ENCODE data around the gene QRICH1. TPM values are rescaled to one million over a fixed set of nuclear protein-coding genes. Genes with fewer than 3 reads are reported as not detected.

QRICH1 gene
- polyA plus RNA-seq, 3 donors = 9.3 to 150 (median 16.1) TPM

DNA sequence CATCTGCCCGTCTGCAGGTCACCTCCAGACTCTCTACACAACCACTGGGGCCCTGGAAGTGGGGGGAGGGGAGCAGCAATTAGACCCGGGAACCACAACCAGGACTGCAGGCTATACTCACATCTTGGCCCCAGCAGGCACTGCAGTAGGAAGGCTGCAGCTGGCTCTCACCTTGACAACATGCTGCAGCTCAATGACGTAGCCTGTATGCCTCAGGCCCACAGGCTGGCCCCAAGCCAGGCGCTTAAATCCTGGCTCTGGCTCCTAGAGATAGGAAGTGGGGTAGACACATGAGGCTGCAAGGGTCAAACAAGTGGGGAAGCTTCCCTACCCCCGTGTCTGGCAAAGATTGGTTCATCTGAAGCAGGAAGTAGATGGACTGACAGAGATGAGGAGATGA is 4.6 kb upstream of the QRICH1 start:
- WGBS (ENCODE audit: insufficient coverage) = 89% methylated on average over 2 of the region's 5 CpGs
- Mint-ChIP-seq H3K27ac (peak overlapping the region in 1 of 7 donors; percentile 35), H3K4me3 (no peak overlapping the region), H3K4me1 (peaks cover 11% of the 10 kb centered on the region), H3K9me3 (peaks cover 0 to 3% (median 0%) of the 10 kb centered on the region in 7 donors), H3K36me3 (peaks cover 57 to 63% of the 10 kb centered on the region in 2 donors), H3K27me3 (ENCODE audit: low read depth in 3 of 3) (peaks cover 0 to 1% (median 0%) of the 10 kb centered on the region in 3 donors)
- peaks cover 54 to 72% of the 10 kb centered on the region in 2 donors for H3K36me3 ChIP-seq (replicated peaks in 1 of 2; ENCODE audit: control insufficient read depth in 1 of 2, insufficient read depth in 2 of 2, low read length in 2 of 2)
- H3K4me1 ChIP-seq (ENCODE audit: control insufficient read depth in 1 of 2, insufficient read depth in 2 of 2, low read length in 2 of 2) = peaks cover 9 to 13% of the 10 kb centered on the region in 2 donors
- H3K27me3 ChIP-seq (ENCODE audit: control insufficient read depth in 2 of 2, insufficient read depth in 2 of 2, low read length in 2 of 2) = no peaks in the 10 kb centered on the region
- DNase-seq = no peak
- H3K4me3 ChIP-seq (replicated peaks in 1 of 3; ENCODE audit: low read depth in 2 of 3, low read length in 3 of 3) = no peak overlapping the region
- TF ChIP-seq, protein P1, sequence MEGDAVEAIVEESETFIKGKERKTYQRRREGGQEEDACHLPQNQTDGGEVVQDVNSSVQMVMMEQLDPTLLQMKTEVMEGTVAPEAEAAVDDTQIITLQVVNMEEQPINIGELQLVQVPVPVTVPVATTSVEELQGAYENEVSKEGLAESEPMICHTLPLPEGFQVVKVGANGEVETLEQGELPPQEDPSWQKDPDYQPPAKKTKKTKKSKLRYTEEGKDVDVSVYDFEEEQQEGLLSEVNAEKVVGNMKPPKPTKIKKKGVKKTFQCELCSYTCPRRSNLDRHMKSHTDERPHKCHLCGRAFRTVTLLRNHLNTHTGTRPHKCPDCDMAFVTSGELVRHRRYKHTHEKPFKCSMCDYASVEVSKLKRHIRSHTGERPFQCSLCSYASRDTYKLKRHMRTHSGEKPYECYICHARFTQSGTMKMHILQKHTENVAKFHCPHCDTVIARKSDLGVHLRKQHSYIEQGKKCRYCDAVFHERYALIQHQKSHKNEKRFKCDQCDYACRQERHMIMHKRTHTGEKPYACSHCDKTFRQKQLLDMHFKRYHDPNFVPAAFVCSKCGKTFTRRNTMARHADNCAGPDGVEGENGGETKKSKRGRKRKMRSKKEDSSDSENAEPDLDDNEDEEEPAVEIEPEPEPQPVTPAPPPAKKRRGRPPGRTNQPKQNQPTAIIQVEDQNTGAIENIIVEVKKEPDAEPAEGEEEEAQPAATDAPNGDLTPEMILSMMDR (IDR thresholded peaks at IDR 0.05) = no peak
- intact Hi-C loops (cut with micrococcal nuclease) = loop anchor here in 1 of 2 donors (5.0 kb wide), 1 partner anchor 66 kb away; no protein-coding TSS in a partner anchor
- H3K9me3 ChIP-seq (replicated peaks in 1 of 2; ENCODE audit: control insufficient read depth in 1 of 2, insufficient read depth in 1 of 2, low read length in 2 of 2) = no peaks in the 10 kb centered on the region
- no peaks in the 10 kb centered on the region for H4K20me1 ChIP-seq (ENCODE audit: insufficient read depth, low read length)
- peaks cover 6% of the 10 kb centered on the region for H3K79me2 ChIP-seq (ENCODE audit: insufficient read depth, low read length)
- H3K9ac ChIP-seq (ENCODE audit: insufficient read depth, low read length, poor library complexity, severe bottlenecking) = no peak overlapping the region
- no peak overlapping the region for H2AFZ ChIP-seq (ENCODE audit: insufficient read depth, low read depth, low read length, poor library complexity, severe bottlenecking)
- H3K27ac ChIP-seq (ENCODE audit: low read depth in 1 of 2, low read length in 2 of 2) = no peak overlapping the region
- H3K4me2 ChIP-seq (replicated peaks; ENCODE audit: extremely low read depth, low read length, poor library complexity, severe bottlenecking) = no peak overlapping the region

DNA sequence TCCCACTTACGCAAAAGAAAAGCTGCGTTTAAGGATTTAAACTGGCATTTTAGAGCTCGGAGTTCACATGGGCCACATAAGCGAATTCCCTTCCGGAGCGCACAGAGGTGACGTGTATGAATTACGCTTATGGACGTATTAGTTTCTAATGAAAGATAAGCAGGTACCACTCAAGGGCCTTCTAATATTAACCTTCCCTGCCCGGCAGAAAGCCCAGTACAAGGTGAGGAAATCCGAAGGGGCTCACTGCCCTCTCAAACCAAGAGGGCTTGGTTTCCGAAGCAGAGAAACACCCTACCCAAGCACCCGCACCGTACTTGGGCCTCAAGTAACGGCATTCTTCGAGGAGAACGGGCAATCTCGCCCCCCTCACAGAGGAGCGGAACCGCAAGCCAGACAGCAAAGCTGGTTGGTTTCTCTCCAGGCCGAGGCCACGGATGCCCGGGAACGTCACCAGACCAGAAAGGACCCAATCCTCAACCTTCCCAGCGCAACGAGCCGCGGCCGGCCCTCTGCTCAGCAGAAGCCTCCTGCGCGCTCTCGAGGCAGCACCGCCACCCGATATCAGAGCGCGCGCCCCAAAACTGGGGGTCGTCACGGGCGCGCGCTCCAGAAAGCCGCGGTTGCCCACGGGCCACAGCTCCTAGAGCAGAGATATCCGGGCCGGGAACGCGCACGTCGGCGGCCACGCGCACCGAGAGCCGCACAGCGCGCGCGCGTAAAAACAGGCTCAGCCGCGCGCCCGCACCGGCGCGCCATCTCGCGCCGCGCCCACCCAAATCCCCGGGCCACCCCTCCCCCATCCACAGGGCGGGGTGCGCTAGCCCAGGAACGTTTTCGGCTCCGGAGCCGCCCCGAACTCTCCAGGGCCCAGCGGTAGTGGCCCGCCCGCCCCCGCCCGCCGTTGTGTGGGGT is 676 bp downstream of the QRICH1 start:
- TF ChIP-seq, protein P1 (IDR thresholded peaks at IDR 0.05) = no peak
- no peaks in the 10 kb centered on the region for H3K27me3 Mint-ChIP-seq (ENCODE audit: low read depth in 3 of 3)
- peaks cover 49% of the 10 kb centered on the region for H4K20me1 ChIP-seq (ENCODE audit: insufficient read depth, low read length)
- H3K27me3 ChIP-seq (ENCODE audit: control insufficient read depth in 2 of 2, insufficient read depth in 2 of 2, low read length in 2 of 2) = no peaks in the 10 kb centered on the region
- under 1% methylated on average over 75 of the region's 86 CpGs for WGBS (ENCODE audit: insufficient coverage)
- peaks cover 21% of the 10 kb centered on the region for H3K4me1 Mint-ChIP-seq
- H3K36me3 ChIP-seq (replicated peaks in 1 of 2; ENCODE audit: control insufficient read depth in 1 of 2, insufficient read depth in 2 of 2, low read length in 2 of 2) = peaks cover 9 to 32% of the 10 kb centered on the region in 2 donors
- peak overlapping the region; percentile 91 to 95 (median 91) for H3K27ac Mint-ChIP-seq
- H3K27ac ChIP-seq (ENCODE audit: low read depth in 1 of 2, low read length in 2 of 2) = peak overlapping the region; percentile 75 to 93
- no peaks in the 10 kb centered on the region for H3K9me3 ChIP-seq (replicated peaks in 1 of 2; ENCODE audit: control insufficient read depth in 1 of 2, insufficient read depth in 1 of 2, low read length in 2 of 2)
- H3K9me3 Mint-ChIP-seq = no peaks in the 10 kb centered on the region
- H3K4me2 ChIP-seq (replicated peaks; ENCODE audit: extremely low read depth, low read length, poor library complexity, severe bottlenecking) = peak overlapping the region; percentile 99
- H3K4me1 ChIP-seq (ENCODE audit: control insufficient read depth in 1 of 2, insufficient read depth in 2 of 2, low read length in 2 of 2) = peaks cover 20 to 31% of the 10 kb centered on the region in 2 donors
- DNase-seq = peak; percentile 44 to 65 (median 60)
- peaks cover 14 to 39% of the 10 kb centered on the region in 2 donors for H3K36me3 Mint-ChIP-seq
- intact Hi-C loops (cut with micrococcal nuclease) = loop anchor here (5.0 kb wide), 2 partner anchors 71 to 106 kb away; partner anchors contain the start of gene NDUFAF3 (in 2 of the 2)
- peak overlapping the region; percentile 55 to 87 (median 78) for H3K4me3 ChIP-seq (replicated peaks in 1 of 3; ENCODE audit: low read depth in 2 of 3, low read length in 3 of 3)
- peaks cover 53% of the 10 kb centered on the region for H3K79me2 ChIP-seq (ENCODE audit: insufficient read depth, low read length)
- peak overlapping the region; percentile 78 for H2AFZ ChIP-seq (ENCODE audit: insufficient read depth, low read depth, low read length, poor library complexity, severe bottlenecking)
- peak overlapping the region; percentile 91 for H3K9ac ChIP-seq (ENCODE audit: insufficient read depth, low read length, poor library complexity, severe bottlenecking)
- H3K4me3 Mint-ChIP-seq = peak overlapping the region; percentile 87 to 93

Measured in CD14-positive monocyte (primary cell).